NCI-H82 (cell line): ENCODE results near the gene GALK2.
A peak's percentile ranks its signal among the peaks of the same experiment; 100 is the strongest.
"Not testable (repeated sequence)": the region's sequence is repeated elsewhere in the genome, so short reads cannot be mapped to it uniquely, and the experiment has no call there.

ENCODE experiments used
- DNase-seq: peaks from one replicate; lab custom pipeline; 2025; lab: John Stamatoyannopoulos, UW

GALK2 gene

GRCh38 chr15:49164865-49165264, 5.2 kb upstream of the GALK2 start:
- no peak for DNase-seq

- DNase-seq, result no peak
These were observed 2.0 kb upstream of the GALK2 start for GRCh38 chr15:49168016-49168415.

GRCh38 chr15:49171790-49172189, 1.7 kb downstream of the GALK2 start:
- no peak for DNase-seq

- DNase-seq, result no peak
These were observed 4.9 kb downstream of the GALK2 start for GRCh38 chr15:49174902-49175301.

- DNase-seq, result not testable (repeated sequence)
These were observed 5.7 kb downstream of the GALK2 start for GRCh38 chr15:49175582-49176397.

- DNase-seq, result no peak
These were observed 8.4 kb downstream of the GALK2 start for GRCh38 chr15:49178497-49178896.

GRCh38 chr15:49179433-49180190, 9.6 kb downstream of the GALK2 start:
- no peak for DNase-seq

GRCh38 chr15:49182128-49182527, 12.1 kb downstream of the GALK2 start:
- no peak for DNase-seq

GRCh38 chr15:49183741-49184140, 13.7 kb downstream of the GALK2 start:
- DNase-seq, result not testable (repeated sequence)

- DNase-seq, result no peak
These were observed 15.4 kb downstream of the GALK2 start for GRCh38 chr15:49185473-49185872.

GRCh38 chr15:49187549-49188245, 17.6 kb downstream of the GALK2 start:
- no peak for DNase-seq

- DNase-seq, result no peak
These were observed 18.9 kb downstream of the GALK2 start for GRCh38 chr15:49188933-49189332.

- no peak for DNase-seq
These were observed 19.6 kb downstream of the GALK2 start for GRCh38 chr15:49189631-49190030.

GRCh38 chr15:49190586-49190985, 20.5 kb downstream of the GALK2 start:
- DNase-seq, result no peak

- DNase-seq, result no peak
These were observed 21.8 kb downstream of the GALK2 start for GRCh38 chr15:49191892-49192291.

- no peak for DNase-seq
These were observed 26.8 kb downstream of the GALK2 start for GRCh38 chr15:49196856-49197255.

GRCh38 chr15:49199666-49200065, 29.6 kb downstream of the GALK2 start:
- DNase-seq, result no peak

GRCh38 chr15:49200347-49200746, 30.3 kb downstream of the GALK2 start:
- peak; percentile 80 for DNase-seq

GRCh38 chr15:49208102-49208501, 38.1 kb downstream of the GALK2 start:
- not testable (repeated sequence) for DNase-seq

GRCh38 chr15:49212897-49213296, 42.9 kb downstream of the GALK2 start:
- DNase-seq, result no peak

- peak; percentile 30 for DNase-seq
These were observed 46.0 kb downstream of the GALK2 start for GRCh38 chr15:49215768-49216739.
